ENCODE results near the gene EEF1G.

- TF ChIP-seq CTCF (IDR thresholded peaks at IDR 0.05) (no peak), EZH2 (IDR thresholded peaks at IDR 0.05; ENCODE audit: borderline replicate concordance, insufficient read depth, low read depth, low read length, poor library complexity, severe bottlenecking) (no peak)
Measured at GRCh38 chr11:62569611-62570010, 4.1 kb downstream of the EEF1G start.

All from B cell (primary cell).